Caco-2 (cell line): ENCODE results near the gene CIT. TPM values are rescaled to one million over a fixed set of nuclear protein-coding genes. Genes with fewer than 3 reads are reported as not detected.

Experiments used
- BruUV-seq: library from RNA; stranded (reverse); fragments of 400-500 nt; replicated peaks from 2 replicates; lab custom pipeline; 2021; lab: Mats Ljungman, UMichigan
- CTCF ChIA-PET: fragments of 300-600 bp; sonication (Branson Sonifier 250); formaldehyde crosslinking; loops from one replicate; lab custom pipeline; 2022; ENCODE audit warnings: antibody characterized with exemption; lab: Charles Lee
- POLR2A ChIA-PET: fragments of 300-600 bp; sonication (Branson Sonifier 250); formaldehyde crosslinking; loops from one replicate; lab custom pipeline; 2022; ENCODE audit warnings: antibody characterized with exemption; lab: Charles Lee
- DNase-seq, 2 experiments: peaks; one replicate each; pipeline versions ENCODE4 v3.0.0 to v3.0.0-alpha.2; 2020 to 2022
- H3K27me3 ChIP-seq: replicated peaks from 2 replicates; pipeline ENCODE4 v1.6.0; 2011; ENCODE audit warnings: low read length; ENCODE audit not compliant: control insufficient read depth, insufficient read depth
- H3K36me3 ChIP-seq: 2 replicates; pipeline ENCODE4 v1.5.1; 2011; ENCODE audit warnings: low read length; ENCODE audit not compliant: control insufficient read depth, insufficient read depth
- H3K4me1 ChIP-seq: fragments of 250-450 bp; sonication (Bioruptor Pico); 2 replicates; pipeline ENCODE4 v1.5.1; 2020; ENCODE audit warnings: mild to moderate bottlenecking
- H3K4me3 ChIP-seq: 2 replicates; pipeline ENCODE4 v1.5.1; 2011; ENCODE audit warnings: low read depth, mild to moderate bottlenecking, control low read depth, low read length
- H3K9me3 ChIP-seq: fragments of 250-450 bp; sonication (Bioruptor Pico); 2 replicates; pipeline ENCODE4 v1.5.1; 2020; ENCODE audit warnings: mild to moderate bottlenecking, moderate library complexity
- H3K27ac Mint-ChIP-seq: one replicate; pipeline ENCODE4 v1.8.0; 2022; ENCODE audit warnings: mixed read lengths; ENCODE audit not compliant: unreplicated experiment
- H3K27me3 Mint-ChIP-seq: one replicate; pipeline ENCODE4 v1.8.0; 2022; ENCODE audit warnings: mixed read lengths; ENCODE audit not compliant: insufficient read depth, unreplicated experiment
- H3K36me3 Mint-ChIP-seq: one replicate; pipeline ENCODE4 v1.8.0; 2022; ENCODE audit warnings: mild to moderate bottlenecking, mixed read lengths; ENCODE audit not compliant: insufficient read depth, unreplicated experiment
- H3K4me1 Mint-ChIP-seq: one replicate; pipeline ENCODE4 v1.8.0; 2022; ENCODE audit warnings: low read depth, mixed read lengths; ENCODE audit not compliant: unreplicated experiment
- H3K4me3 Mint-ChIP-seq: one replicate; pipeline ENCODE4 v1.8.0; 2022; ENCODE audit warnings: mild to moderate bottlenecking, moderate library complexity, mixed read lengths; ENCODE audit not compliant: unreplicated experiment
- H3K9me3 Mint-ChIP-seq: one replicate; pipeline ENCODE4 v1.8.0; 2022; ENCODE audit warnings: mixed read lengths; ENCODE audit not compliant: unreplicated experiment
- intact Hi-C: fragments of 100-400 bp; cut with micrococcal nuclease; formaldehyde crosslinking; loops from one replicate; pipeline ENCODE4 v1.10.0; 2022; ENCODE audit not compliant: unreplicated experiment
- total RNA-seq: library from RNA; stranded (reverse); gene quantifications from 2 replicates; pipeline ENCODE4 v1.2.3, GENCODE V29; 2022
- TF ChIP-seq, protein P1 (sequence below), 2 experiments: fragments of 200-600 bp in 1 of 2; IDR thresholded peaks; 1 replicate in 1 of 2; 2 replicates in 1 of 2; pipeline versions ENCODE4 v1.5.1 to v1.8.0; 2011 to 2022; ENCODE audit warnings: antibody characterized with exemption in 1 of 2, control low read depth in 1 of 2, inconsistent platforms in 1 of 2, low read depth in 1 of 2, low read length in 1 of 2, mild to moderate bottlenecking in 1 of 2, moderate library complexity in 1 of 2; ENCODE audit not compliant: insufficient read depth in 1 of 2, severe bottlenecking in 1 of 2, unreplicated experiment in 1 of 2

The CIT gene
- total RNA-seq, 1 experiment from 2014 or later, result 55.9 TPM

DNA sequence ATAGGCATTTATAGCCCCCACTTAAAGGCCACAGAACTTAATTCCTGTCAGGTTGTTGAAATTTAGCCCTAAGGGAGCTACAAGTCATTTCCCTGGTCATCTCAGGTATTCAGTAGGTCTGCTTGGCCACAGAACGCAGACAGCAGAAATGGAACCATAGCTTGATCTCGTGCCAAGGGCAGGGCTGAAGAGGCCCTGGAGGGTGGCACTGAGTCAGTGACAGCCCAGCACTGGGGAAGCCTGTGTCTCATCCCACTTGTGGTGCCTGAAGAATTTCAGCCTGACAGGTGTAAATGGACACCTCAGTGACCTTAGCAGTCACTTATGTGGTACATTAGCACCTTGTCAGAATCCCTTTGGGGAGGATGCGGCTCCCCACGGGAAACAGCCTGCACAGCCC, 202.6 kb downstream of the CIT start:
- H3K36me3 ChIP-seq, result peaks cover 5% of the 10 kb centered on the region
- CTCF ChIA-PET, result no interaction called here

DNA sequence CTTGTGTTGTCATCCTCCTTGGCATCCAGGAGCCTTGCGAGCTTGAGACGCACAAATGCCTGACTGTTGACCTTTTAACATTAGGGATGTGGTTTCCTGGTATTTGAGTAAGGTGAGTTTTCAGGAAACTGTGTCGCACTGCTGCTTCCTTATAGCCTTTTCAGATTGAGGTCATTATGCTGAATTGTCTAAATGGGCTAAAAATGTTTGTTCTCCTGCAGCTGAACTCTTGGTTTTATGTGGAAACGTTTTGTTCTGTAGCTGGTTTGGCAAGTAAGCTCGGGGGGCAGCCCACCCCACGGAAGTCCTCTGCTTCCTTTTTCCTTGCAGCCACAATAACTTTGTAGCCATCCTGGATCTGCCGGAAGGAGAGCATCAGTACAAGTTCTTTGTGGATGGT, 203.5 kb downstream of the CIT start:
- TF ChIP-seq, protein P1, sequence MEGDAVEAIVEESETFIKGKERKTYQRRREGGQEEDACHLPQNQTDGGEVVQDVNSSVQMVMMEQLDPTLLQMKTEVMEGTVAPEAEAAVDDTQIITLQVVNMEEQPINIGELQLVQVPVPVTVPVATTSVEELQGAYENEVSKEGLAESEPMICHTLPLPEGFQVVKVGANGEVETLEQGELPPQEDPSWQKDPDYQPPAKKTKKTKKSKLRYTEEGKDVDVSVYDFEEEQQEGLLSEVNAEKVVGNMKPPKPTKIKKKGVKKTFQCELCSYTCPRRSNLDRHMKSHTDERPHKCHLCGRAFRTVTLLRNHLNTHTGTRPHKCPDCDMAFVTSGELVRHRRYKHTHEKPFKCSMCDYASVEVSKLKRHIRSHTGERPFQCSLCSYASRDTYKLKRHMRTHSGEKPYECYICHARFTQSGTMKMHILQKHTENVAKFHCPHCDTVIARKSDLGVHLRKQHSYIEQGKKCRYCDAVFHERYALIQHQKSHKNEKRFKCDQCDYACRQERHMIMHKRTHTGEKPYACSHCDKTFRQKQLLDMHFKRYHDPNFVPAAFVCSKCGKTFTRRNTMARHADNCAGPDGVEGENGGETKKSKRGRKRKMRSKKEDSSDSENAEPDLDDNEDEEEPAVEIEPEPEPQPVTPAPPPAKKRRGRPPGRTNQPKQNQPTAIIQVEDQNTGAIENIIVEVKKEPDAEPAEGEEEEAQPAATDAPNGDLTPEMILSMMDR (IDR thresholded peaks at IDR 0.05; ENCODE audit: insufficient read depth in 1 of 2, low read depth in 1 of 2, low read length in 1 of 2, severe bottlenecking in 1 of 2, unreplicated experiment in 1 of 2), result no peak
- BruUV-seq, result no TSS peak
- Histone ChIP-seq H3K27me3 (no peaks in the 10 kb centered on the region), H3K4me1 (peaks cover 16% of the 10 kb centered on the region; the same call in 1 of the 2 replicates), H3K9me3 (no peaks in the 10 kb centered on the region), H3K36me3 (peaks cover 5% of the 10 kb centered on the region), H3K4me3 (no peak overlapping the region)
- CTCF ChIA-PET, result no interaction called here
- DNase-seq, result no peak
- POLR2A ChIA-PET, result no interaction called here
- Mint-ChIP-seq H3K4me1 (peaks cover 6% of the 10 kb centered on the region), H3K36me3 (peaks cover 57% of the 10 kb centered on the region), H3K9me3 (no peaks in the 10 kb centered on the region), H3K27ac (no peak overlapping the region), H3K27me3 (no peaks in the 10 kb centered on the region), H3K4me3 (no peak overlapping the region)
- intact Hi-C loops, result no loop called here

More for the DNA sequence above, 202.6 kb downstream of the CIT start:
- H3K9me3 Mint-ChIP-seq, result no peaks in the 10 kb centered on the region
- Histone ChIP-seq H3K4me3 (no peak overlapping the region), H3K27me3 (no peaks in the 10 kb centered on the region), H3K4me1 (peaks cover 15% of the 10 kb centered on the region; the same call in 1 of the 2 replicates), H3K9me3 (no peaks in the 10 kb centered on the region)
- peaks cover 65% of the 10 kb centered on the region for H3K36me3 Mint-ChIP-seq
- TF ChIP-seq, protein P1 (IDR thresholded peaks at IDR 0.05; ENCODE audit: insufficient read depth in 1 of 2, low read depth in 1 of 2, low read length in 1 of 2, severe bottlenecking in 1 of 2, unreplicated experiment in 1 of 2), result no peak
- H3K27me3 Mint-ChIP-seq, result no peaks in the 10 kb centered on the region
- BruUV-seq, result no TSS peak
- no peak overlapping the region for H3K4me3 Mint-ChIP-seq
- H3K4me1 Mint-ChIP-seq, result peaks cover 6% of the 10 kb centered on the region
- POLR2A ChIA-PET, result no interaction called here
- DNase-seq, result no peak
- intact Hi-C loops, result no loop called here
- no peak overlapping the region for H3K27ac Mint-ChIP-seq

DNA sequence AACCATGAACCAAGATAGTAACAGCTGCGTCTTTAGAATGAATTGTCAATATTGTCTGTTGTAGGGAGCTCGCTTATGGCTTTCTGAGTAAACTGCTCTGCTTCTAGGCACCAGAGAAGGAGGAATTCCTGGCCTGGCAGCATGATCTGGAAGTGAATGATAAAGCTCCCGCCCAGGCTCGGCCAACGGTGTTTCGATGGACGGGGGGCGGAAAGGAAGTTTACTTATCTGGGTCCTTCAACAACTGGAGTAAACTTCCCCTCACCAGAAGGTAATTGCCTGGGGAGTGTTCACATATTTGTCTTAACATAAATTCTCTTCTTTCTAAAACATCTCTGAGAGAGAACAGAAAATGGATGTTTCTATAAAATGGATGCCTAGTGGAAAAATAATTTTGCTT, 204.9 kb downstream of the CIT start:
- ChIA-PET POLR2A (no interaction called here), CTCF (no interaction called here)
- intact Hi-C loops, result no loop called here
- Mint-ChIP-seq H3K27ac (no peak overlapping the region), H3K27me3 (no peaks in the 10 kb centered on the region), H3K4me3 (no peak overlapping the region), H3K9me3 (no peaks in the 10 kb centered on the region), H3K36me3 (peaks cover 54% of the 10 kb centered on the region), H3K4me1 (peaks cover 6% of the 10 kb centered on the region)
- Histone ChIP-seq H3K9me3 (no peaks in the 10 kb centered on the region), H3K4me3 (no peak overlapping the region), H3K4me1 (peaks cover 16% of the 10 kb centered on the region; the same call in 1 of the 2 replicates), H3K36me3 (peaks cover 3% of the 10 kb centered on the region), H3K27me3 (no peaks in the 10 kb centered on the region)
- no peak for DNase-seq
- BruUV-seq, result no TSS peak
- TF ChIP-seq, protein P1 (IDR thresholded peaks at IDR 0.05; ENCODE audit: insufficient read depth in 1 of 2, low read depth in 1 of 2, low read length in 1 of 2, severe bottlenecking in 1 of 2, unreplicated experiment in 1 of 2), result no peak
